GM19397 (cell line): ENCODE data around the gene MRPS25.
"Not testable (repeated sequence)": the region's sequence is repeated elsewhere in the genome, so short reads cannot be mapped to it uniquely, and the experiment has no call there.

Experiments used
- ATAC-seq: cut with Tn5 transposase; IDR thresholded peaks from one replicate; pipeline ENCODE4 v1.9.1; 2021; ENCODE audit warnings: mild to moderate bottlenecking, moderate library complexity; ENCODE audit not compliant: unreplicated experiment

MRPS25 gene

DNA sequence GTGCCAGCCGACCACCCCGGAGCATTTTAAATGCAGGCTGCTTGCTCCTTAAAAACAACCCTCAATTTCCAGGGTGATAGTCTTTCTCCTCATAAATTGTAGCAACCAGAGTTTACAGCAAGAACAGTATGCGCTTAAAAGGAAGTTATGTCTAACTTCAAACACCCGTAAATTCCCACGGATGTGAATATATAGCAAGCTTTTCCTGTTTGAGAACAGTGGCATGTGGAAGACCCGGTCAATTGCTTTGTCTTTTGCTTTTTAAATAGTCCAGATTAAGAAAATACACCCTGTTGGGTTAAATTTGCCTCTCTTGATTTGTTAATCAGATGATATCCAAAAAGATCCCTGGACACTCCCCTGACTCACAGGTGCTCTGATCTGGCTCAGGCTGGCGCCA lies 20.8 kb downstream of the MRPS25 start:
- no peak for ATAC-seq

DNA sequence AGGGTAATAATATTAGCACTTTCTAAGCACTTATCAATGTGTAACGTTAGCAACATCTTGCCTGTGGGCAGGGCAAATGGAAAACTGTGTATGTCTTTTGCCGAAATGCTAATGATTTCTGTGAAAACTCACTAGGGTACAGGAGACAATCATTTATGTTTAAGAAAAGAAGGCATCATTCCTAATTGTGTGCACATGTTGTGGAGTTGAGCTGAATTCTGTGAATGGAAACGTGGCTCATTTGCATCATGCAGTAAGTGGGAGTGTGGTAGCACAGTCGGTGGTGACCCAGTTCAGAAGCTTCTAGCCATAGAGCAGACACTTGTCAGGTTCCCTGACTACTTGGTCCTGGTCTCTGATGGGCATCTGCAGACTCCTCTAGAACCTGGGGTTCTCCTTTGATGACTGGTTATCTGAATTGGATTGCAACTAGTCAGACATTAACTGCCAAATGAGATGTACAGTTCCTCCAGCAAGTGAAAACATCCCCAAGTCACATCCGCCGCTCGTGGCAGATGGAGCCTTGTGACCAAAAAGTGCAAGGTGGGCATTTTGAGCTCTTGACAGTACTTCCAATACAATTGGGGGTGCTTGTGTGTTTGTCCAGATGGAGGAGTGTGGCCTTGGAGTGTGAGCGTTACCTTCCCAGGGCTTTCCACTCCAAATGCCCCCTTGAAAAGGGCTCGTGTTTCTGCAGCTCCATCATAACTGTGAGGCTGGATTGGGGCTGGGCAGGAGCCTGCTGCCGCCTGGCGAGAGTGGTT lies 21.5 kb downstream of the MRPS25 start:
- ATAC-seq: no peak

DNA sequence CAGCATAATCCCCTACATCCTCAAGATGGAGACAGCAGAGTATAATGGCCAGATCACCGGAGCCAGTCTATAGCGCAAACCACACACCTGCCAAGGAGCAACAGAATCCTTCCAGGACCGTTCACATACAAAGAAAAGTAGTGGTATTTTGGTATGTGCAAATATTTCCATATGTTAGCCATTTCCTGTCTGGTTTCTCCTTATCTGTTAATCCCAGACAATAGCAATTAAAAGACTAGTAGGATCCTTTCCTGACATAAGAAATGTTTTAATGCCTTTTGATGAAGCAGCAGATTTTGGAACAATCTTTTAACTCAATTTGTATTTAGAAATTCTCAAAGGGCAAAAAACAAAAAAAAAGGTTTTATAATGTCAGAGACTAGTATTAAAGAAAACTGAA lies 22.2 kb downstream of the MRPS25 start:
- ATAC-seq: no peak

DNA sequence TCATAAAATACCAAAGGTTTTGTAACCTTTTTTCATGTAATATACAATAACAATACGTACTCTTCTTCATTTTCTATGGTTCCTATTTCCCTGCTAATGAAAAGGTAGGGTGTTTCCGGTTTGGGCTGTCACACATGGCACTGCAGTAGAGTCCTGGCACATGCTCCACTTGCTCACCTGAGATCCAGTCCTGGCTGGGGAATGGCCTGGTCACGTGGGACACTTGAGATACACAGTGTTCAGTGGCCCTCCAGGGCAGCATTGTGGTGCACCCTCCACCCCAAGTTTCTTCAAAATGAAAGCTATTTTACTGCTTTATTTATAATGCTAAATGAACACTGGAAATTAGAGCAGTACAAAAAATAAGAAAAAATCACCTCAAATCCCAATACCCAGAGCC lies 23.2 kb downstream of the MRPS25 start:
- ATAC-seq: no peak

DNA sequence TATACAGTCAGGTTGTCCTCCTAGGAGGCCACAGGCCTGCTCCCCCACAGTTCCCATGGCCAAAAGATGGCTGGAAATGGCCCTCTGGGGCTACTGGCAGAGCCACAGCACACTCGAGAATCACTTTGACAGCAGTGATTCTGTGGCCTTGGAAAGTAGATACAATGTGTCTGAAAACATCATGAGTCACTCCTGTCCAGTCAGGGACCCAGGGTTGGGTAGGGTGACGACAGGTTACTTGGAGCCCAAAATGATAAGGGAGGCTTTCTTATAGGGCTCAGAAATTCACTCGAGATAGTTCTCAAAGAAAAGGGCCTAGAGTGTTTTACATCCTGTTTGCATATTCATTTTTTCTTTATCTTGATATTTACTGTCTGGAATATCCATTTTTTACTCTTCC lies 24.3 kb downstream of the MRPS25 start:
- ATAC-seq: no peak

DNA sequence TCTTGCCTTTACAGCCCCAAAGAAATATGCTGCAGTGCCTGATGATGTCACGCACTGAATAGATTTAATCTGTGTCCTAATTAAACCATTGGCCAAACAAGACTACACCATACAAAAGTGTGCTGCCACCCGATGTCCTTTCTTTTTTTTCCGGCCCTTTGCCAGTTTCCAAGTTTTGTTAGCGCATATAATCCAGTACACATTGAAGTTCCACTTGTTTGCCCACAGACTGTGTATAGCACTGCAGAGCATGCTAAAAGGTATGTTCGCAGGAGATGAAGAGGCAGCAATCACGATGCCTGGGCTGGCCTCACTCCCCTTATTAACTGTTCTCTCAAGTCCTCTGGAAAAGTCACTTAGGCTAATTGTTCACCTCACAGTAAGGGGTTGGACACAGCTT lies 26.8 kb downstream of the MRPS25 start:
- no peak for ATAC-seq

DNA sequence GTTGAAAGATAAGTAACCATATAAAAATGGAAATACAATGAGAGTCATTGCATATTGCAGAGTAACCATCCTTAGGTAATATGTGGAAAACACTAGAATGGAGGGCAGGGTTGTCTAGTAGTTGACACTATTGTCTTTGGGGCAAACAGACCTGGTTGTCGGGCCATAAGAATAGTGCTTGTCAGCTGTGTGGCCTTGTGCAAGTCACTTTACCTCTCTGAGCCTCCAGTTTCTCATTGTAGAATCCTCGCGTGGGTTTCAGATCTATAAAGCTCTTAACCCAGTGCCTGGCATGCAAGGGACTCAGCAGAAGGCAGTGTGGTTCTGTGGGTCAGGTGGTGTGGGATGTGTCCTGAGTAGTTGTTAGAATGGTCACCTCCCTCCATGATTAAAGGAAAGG lies 32.0 kb downstream of the MRPS25 start:
- no peak for ATAC-seq

DNA sequence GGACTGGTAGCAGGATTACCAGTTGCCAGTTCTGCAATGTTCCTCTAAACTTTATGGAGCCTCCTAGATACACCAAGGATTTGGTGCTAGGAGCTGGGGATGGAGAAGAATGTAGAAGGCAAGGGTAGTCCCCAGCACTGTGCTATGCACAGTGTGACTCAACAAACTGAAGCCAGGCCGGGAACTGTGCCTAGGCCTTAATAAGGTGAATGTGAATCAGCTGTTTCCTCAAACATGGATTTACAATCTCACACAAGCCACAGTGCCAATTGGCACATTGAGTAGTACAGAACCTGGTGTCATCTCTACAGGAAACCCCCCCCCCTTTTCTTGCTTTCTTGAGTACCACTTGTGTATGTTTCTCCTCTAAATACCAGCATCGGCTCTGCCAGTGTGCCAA lies 32.5 kb downstream of the MRPS25 start:
- no peak for ATAC-seq

DNA sequence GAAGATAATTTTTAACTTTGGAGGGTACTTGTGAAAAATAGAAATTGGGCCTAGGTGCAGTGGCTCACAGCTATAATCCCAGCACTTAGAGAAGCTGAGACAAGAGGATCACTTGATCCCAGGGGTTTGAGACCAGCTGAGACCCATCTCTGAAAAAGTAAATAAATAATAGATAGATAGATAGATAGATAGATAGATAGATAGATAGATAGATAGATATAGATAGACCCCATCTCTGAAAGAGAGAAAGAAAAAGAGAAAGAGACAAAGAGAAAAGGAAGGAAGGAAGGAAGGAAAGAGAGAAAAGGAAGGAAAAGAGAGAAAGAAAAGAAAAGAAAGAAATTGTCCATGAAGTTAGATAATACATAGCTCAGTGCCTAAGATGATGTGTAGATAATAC lies 35.5 kb downstream of the MRPS25 start:
- no peak for ATAC-seq

DNA sequence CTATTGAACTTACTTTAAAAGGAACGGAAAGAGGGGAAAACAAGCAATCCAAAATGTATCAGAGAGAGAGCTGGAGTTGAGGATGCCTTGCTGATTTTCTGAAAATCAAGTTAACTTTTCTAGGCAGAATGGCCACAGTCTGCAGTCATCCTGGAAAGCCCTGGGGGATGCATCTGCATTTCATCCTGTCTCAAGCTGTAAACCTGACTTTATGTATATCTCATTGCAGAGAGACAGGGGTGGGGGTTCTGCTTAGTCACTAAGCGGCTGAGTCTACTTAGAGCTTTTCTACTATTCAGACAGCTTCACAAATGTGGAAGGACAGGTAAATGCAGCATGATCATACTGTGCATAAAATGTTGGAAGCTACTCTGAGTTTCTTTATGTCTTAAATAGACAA lies 41.4 kb downstream of the MRPS25 start:
- no peak for ATAC-seq

DNA sequence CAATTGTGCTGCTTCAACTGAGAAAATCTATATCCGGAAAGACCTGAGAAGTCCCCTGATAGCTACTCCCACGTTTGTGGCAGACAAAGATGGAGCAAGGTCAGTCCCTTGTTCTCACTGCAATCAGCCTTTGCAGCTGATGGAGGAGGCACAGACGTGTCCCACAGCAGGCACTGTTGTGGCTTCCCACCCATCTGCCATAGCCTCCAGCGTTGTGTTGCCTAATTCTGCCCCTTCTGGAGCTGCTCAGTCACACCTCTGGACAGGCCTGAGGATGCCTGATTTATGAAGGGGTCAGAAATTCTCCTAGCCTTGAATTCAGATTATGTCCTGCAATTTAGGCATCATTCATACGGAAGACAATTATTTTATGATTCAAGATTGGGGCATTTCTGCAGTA lies 41.9 kb downstream of the MRPS25 start:
- ATAC-seq: no peak

DNA sequence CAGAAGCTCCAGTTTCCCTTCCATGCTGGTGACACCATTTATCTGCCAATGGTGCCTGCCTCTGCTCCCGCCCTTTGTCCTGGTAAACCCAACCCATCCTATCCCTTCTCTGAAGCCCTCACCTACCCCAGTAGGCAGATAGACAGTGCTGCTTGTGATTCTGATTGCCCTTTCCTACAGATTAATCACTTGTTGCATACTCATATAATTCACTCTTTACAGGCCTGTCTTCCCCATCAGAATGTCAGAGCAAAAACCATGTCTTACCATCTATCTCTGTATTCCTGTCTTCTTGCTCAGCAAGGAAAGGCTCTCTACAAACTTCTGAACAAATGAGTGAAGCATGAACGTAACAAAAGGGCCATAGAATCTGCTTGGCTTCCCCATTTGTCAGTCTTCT lies 47.9 kb downstream of the MRPS25 start:
- ATAC-seq: no peak

DNA sequence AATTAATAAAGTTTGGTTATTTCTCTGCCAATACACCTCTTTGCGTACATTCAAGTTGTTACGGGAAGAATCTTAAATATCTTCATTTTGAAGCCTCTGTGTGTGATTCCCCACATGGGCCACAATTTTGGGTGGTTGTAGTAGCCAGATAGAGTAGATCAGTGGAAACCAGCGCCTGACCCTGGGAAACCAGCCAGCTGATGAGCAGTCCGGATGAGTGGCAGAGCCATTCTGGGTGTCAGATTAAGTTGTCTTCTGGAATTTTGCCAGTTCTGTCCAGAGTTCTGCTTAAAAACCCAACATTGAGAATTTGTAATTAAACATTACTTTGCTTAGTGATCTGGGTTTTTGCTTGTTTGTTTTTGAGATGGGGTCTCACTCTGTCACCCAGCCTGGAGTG lies 49.7 kb downstream of the MRPS25 start:
- ATAC-seq: no peak

DNA sequence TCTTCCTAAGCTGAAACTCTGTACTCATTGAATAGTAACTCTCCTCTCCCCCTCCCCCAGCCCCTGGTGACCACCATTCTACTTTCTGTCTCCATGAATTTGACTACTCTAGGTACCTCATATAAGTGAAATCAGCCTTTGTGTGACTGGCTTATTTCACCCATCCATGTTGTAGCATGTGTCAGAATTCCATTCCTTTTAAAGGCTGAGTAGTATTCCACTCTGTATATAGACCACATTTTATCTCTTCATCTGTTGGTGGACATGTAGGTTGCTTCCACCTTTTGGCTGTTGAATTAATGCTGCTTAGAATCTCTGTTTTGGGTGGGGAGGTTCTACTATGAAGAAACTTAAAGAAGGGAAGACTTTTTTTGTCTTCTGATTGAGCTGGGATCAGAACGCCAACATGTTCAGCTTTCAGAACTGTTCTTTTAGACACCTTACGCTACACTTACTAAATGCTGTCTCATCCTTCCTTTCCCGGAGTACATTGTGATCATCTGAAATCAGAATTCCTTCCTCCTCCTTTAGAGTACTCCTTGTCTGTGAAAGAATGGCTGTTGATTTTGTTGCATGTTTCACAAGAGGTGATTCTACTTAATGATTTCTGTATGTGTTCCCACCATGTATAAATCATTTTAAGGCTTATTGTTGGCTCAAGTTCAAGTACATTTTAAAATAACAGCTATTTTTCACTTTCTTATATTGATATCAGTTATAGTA lies 50.3 kb downstream of the MRPS25 start:
- ATAC-seq: no peak

DNA sequence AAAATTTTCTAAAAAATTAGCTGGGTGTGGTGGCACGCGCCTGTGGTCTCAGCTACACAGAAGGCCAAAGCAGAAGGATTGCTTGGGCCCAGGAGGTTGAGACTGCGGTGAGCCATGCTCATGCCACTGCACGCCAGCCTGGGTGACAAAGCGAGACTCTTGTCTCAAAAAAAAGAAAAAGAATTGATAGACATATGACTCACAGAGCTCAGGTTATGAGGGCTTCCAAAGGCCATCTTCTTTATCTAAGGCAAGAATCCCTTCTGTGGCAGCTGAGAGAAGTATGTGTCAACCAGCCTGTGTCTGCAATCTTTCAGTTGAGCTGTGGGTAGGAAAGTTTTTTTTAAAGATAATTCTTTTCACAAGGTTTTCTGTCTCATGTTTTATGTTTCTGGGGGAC lies 53.9 kb downstream of the MRPS25 start:
- ATAC-seq: no peak

DNA sequence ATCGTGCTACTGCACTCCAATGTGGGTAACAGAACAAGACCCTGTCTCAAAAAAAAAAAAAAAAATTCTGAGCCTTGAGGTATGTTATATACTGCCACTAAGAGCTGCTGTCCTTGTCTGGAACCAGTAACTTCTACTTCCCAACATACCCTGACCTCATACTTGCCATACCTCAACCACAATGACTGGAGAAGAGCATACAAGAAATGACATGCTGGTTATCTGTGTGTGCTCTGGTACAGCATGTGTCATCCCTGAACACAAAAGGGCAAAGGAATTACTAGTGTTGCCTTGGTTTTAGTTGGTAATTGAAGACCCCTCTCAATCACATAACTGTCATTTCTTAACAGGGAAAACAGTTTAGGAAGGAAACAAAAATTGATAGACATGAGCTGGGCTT lies 54.5 kb downstream of the MRPS25 start:
- ATAC-seq: no peak

DNA sequence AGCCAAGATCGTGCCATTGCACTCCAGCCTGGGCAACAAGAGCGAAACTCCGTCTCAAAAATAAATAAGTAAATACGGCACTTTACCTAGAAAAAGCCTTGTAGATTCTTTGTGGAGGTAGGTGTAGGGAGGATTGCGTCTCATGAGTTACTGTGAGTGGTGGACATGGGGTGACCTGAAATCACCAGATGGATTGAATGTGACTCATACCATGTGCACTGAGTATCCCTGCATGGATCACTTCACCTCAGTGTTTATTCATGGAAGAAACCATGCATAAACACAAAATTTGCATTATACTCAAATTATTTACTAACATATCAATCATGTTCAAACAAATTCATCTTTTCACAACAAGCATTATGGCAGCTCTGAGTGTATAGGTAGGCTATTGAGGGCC lies 55.9 kb downstream of the MRPS25 start:
- no peak for ATAC-seq

DNA sequence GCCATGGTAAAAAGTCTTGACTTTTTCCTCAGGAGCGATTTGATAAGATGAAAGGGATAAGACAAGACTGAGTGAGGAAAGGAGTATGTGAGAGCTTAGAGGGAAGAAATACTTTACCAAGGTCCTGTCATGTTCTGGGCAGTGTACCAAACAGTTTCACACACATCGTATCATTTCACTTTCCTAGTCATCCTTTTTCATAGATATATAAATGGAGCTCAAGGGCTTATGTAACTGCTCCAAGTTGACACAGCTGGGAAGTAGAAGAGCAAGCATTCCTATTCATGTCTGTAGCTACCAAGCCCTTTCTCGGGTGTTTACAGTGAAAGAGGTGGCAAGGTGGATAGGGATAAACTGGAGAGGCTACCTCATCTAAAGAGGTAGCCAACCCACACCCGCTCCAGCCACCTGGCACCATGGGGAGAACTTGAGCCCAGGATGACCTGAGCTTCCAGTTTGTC lies 57.4 kb downstream of the MRPS25 start:
- ATAC-seq: no peak

DNA sequence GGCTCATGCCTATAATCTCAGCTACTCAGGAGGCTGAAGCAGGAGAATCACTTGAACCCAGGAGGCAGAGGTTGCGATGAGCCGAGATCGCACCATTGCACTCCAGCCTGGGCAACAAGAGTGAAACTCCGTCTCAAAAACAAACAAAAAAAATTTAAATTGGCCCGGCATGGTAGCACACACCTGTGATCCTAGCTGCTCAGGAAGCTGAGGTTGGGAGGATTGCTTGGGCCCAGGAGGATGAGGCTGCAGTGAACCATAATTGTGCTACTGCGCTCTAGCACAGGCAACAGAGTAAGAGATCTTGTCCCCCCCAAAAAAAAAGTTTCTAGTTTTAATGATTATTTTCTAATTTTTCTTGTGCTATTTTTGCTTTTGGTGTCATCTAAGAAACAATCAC lies 65.9 kb downstream of the MRPS25 start:
- ATAC-seq: not testable (repeated sequence)
